Mesodermal cell (in vitro differentiated cells): Measurements from ENCODE around the gene ADGRG6.
A peak's percentile ranks its signal among the peaks of the same experiment; 100 is the strongest.

Experiments used
- H3K27ac ChIP-seq: 2 replicates; pipeline ENCODE4 v1.7.0; 2013; ENCODE audit warnings: mild to moderate bottlenecking, low read depth, low read length, moderate library complexity; ENCODE audit not compliant: severe bottlenecking
- H3K36me3 ChIP-seq: 2 replicates; pipeline ENCODE4 v1.7.1; 2013; ENCODE audit warnings: mild to moderate bottlenecking, low read length, moderate library complexity; ENCODE audit not compliant: control insufficient read depth, insufficient read depth
- H3K4me1 ChIP-seq: one replicate; pipeline ENCODE4 v1.7.1; 2013; ENCODE audit warnings: mild to moderate bottlenecking, low read length; ENCODE audit not compliant: insufficient read depth, control insufficient read depth, poor library complexity, severe bottlenecking
- H3K4me3 ChIP-seq: 2 replicates; pipeline ENCODE4 v1.7.0; 2013; ENCODE audit warnings: low read length, control low read depth, mild to moderate bottlenecking; ENCODE audit not compliant: insufficient read depth, poor library complexity, severe bottlenecking; ENCODE audit errors: extremely low read depth
- H3K9me3 ChIP-seq: 2 replicates; pipeline ENCODE4 v1.7.1; 2013; ENCODE audit warnings: mild to moderate bottlenecking, low read length, moderate library complexity; ENCODE audit not compliant: control insufficient read depth
- WGBS, 2 experiments: methylation state at CpG; one replicate each; pipeline ENCODE4 v1.1.5; 2013; ENCODE audit warnings: missing lambda C conversion rate in 2 of 2; ENCODE audit not compliant: insufficient coverage in 2 of 2; 5-methylcytosine and 5-hydroxymethylcytosine counted together

The ADGRG6 gene

DNA sequence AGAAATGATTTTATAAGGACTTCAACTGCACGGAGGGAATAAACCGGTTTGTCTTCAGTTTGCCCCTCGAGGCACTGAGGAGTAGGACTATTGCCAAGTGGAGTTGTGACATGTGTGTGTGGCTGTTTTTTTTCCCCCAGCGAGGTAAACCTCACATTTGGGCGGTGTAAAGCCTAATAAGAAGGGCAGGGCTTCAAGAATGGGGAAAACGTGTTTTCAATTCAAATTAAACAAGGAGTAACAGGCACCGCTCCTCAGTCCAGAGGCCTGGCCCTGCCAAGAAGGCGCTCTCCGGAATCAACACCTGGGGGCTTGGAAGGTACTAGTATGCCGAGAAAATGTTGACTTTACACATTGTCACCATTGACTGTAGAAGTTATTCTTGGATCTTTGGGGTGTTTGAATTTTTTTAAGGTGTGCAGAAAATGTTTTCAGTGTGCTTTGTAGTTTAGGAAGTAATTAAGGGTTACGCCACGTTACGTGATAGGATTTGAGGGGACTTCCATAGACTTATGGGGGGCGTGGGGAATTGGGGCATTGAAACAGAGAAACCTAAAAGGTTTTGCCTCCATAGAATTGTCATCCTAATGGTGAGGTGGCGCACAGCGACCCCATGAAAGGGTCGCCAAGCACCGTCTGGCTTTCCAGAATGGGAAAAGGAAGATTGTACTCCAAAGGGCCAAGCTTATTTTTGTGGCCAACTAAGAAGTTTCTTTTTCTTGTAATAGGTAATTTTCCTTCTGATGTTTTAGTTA lies 791 bp downstream of the ADGRG6 start:
- Histone ChIP-seq H3K9me3 (peaks cover 3% of the 10 kb centered on the region), H3K4me1 (peaks cover 26% of the 10 kb centered on the region), H3K27ac (no peak overlapping the region), H3K36me3 (no peaks in the 10 kb centered on the region), H3K4me3 (peak overlapping the region; percentile 65)
- WGBS, 2 experiments: 77 to 86% methylated on average over 13 of the region's 18 CpGs

DNA sequence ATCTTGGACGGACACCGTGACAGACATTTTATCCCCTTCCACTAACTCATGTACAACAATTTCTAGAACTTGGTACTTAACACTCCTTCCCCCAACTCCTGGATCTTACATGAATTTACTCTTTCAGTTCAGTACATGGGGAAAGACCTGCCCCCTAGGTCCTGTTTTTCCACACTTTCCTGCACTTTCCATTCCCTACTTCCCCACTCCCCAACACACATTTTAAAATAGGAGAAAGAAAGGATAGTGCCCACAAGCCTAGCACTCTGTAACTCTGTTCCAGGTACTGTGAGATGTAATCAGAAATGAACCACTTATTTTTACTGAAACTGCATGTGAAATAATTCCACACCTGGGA lies 1.3 kb downstream of the ADGRG6 start:
- H3K27ac ChIP-seq: no peak overlapping the region
- H3K4me3 ChIP-seq: peak overlapping the region; percentile 65
- no CpG with 5 or more reads among the region's 2 CpGs for WGBS, 2 experiments
- H3K4me1 ChIP-seq: peaks cover 25% of the 10 kb centered on the region
- H3K9me3 ChIP-seq: peaks cover 3% of the 10 kb centered on the region
- H3K36me3 ChIP-seq: peaks cover 2% of the 10 kb centered on the region

DNA sequence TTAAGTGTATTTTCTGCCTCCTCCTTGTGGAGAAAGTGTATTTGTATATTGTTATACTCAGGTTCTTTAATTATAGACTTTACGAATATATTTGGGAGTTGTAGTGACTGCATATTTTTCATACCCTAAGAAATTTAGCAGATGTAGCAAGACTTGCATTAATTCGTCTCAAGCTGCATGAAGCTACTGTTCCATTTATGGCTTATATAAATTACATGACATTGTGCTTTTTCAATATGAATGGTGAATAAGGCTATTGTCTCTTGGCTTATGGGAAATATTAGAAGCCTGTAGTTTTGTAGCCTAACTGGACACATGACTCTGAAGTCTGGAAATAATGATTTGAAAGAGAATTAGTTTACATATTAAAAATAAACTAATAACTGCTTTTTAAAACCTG lies 2.4 kb downstream of the ADGRG6 start:
- no peak overlapping the region for H3K27ac ChIP-seq
- peaks cover 3% of the 10 kb centered on the region for H3K36me3 ChIP-seq
- no CpG with 5 or more reads among the region's 2 CpGs for WGBS, 2 experiments
- peak overlapping the region; percentile 65 for H3K4me3 ChIP-seq
- peaks cover 3% of the 10 kb centered on the region for H3K9me3 ChIP-seq
- H3K4me1 ChIP-seq: peaks cover 22% of the 10 kb centered on the region

DNA sequence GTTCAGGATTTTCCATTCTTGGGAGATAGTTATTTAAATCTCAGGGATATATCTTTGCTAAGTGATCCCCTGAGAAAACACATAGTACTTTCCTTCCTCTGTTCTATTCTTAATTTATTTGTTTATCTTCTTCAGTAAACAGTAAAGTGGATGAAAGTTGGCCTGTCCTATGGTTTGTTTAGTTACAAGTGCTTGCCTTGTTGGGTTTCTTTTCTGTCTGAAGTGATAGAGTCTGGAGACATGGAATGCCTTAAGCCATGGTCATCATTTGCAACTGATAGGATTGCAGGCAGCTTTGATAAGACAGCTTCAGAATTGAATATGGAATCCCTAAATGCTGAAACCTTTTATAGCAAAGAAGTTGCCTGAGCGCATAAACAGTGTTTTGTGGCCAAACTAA lies 4.9 kb downstream of the ADGRG6 start:
- WGBS, 2 experiments: 78% methylated on average over 1 of the region's 1 CpG; no CpG with 5 or more reads in 1 of the 2 experiments
- H3K27ac ChIP-seq: peak overlapping the region; percentile 72
- H3K4me1 ChIP-seq: peaks cover 22% of the 10 kb centered on the region
- H3K36me3 ChIP-seq: peaks cover 9% of the 10 kb centered on the region
- no peaks in the 10 kb centered on the region for H3K9me3 ChIP-seq
- no peak overlapping the region for H3K4me3 ChIP-seq

DNA sequence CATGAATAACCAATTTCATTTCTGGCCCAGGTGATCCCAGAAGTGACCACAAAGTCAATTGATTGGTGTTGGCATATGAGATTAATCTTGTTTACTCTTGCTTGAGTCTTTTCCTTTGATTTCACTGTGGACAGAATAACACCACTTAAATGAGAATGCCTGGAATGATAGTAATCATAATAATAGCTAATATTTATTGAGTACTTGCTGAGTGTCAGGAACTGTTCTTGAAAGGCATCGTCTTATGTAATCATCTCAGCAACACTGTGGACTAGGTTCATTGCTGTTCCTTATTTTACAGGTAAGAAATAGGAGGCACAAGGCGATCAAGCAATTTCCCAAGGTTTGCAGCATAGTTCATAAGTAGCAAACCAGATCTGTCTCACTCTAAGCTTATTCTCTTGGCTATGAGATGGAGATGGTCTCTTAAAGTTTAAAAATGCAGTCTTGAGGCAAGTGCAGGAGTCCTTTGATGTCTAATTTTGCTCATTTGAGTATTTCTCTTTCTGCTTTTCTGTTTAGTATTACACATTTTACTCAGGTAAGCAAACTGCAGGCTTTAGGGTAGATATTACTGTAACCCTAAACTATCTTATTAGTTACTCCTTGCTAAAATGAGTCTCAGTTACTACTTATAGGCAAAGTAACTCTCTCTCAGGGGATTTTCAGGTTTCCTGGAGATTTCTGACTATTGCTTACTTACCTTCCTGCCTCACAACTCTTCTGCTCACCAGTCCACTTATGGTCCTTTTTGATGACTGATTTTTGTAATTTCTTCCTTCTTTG lies 6.3 kb downstream of the ADGRG6 start:
- H3K27ac ChIP-seq: no peak overlapping the region
- no peaks in the 10 kb centered on the region for H3K9me3 ChIP-seq
- peaks cover 26% of the 10 kb centered on the region for H3K4me1 ChIP-seq
- 86 to 100% methylated on average over 1 of the region's 2 CpGs for WGBS, 2 experiments
- H3K36me3 ChIP-seq: peaks cover 9% of the 10 kb centered on the region
- H3K4me3 ChIP-seq: no peak overlapping the region

DNA sequence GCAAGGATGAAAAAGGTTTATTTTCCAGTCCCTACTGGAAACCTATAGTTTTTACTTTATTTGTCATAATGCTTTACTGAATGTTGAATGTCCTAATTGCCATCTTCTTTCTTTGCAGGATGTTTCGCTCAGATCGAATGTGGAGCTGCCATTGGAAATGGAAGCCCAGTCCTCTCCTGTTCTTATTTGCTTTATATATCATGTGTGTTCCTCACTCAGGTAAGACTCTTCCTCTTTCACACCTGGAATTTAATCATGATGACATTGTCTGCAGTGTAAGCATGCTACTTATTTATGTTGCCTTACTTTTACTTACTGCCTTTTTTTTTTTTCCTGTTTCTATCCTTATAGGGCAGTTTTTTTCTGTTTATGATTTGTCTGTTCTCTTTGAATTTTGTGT lies 7.6 kb downstream of the ADGRG6 start:
- H3K4me1 ChIP-seq: peaks cover 36% of the 10 kb centered on the region
- peaks cover 9% of the 10 kb centered on the region for H3K36me3 ChIP-seq
- no peak overlapping the region for H3K4me3 ChIP-seq
- no peak overlapping the region for H3K27ac ChIP-seq
- 100% methylated on average over 1 of the region's 2 CpGs; no CpG with 5 or more reads in 1 of the 2 experiments for WGBS, 2 experiments
- no peaks in the 10 kb centered on the region for H3K9me3 ChIP-seq

DNA sequence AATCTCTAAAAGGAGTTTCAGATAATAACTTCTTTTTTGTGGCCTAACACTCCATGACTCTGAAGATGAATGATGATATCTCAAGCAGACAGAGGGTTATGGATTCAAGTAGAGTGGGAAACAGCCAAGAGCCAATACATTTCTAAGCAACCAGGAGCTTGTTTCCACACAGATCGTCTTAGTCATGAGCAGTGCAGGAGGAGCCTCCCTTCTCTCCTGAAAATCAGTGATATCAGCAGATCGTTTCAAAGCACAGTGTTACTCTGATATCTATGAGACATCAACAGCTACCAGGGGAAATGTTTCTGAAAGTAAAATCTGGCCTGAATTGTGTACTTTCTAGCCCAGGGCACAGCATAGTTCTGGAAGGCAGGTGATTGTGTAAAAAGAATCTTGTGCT lies 11.5 kb downstream of the ADGRG6 start:
- Histone ChIP-seq H3K4me1 (peaks cover 17% of the 10 kb centered on the region), H3K27ac (peak overlapping the region; percentile 33), H3K4me3 (no peak overlapping the region), H3K9me3 (no peaks in the 10 kb centered on the region), H3K36me3 (peaks cover 12% of the 10 kb centered on the region)
- 60 to 80% methylated on average over 1 of the region's 2 CpGs for WGBS, 2 experiments

DNA sequence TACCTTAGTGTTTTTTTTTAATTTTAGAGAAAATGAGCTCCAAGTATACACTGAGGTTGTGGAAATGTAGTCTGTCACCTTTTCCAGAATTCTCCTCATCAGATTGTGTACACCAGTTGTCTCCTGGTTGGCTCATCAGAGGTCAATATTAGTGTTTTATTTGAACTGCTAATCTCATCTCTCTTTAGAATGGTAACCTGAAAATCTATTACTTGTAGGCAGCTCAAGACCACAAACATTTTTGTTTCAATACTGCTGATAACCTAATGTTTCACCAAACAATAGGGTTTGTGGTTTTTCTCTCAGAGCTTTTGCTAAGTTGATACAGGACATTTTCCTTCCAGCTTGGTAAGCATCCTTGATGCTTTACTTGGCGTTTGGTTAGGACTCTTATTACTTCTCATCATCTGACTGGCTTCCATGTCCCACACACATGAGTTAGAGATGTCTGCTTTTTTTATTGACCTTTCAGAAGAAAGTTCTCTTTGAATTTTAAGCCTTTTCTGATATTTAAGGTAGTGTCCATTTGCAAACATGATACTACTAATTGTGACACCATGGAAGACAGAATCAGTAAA lies 15.1 kb downstream of the ADGRG6 start:
- no peak overlapping the region for H3K4me3 ChIP-seq
- peaks cover 6% of the 10 kb centered on the region for H3K36me3 ChIP-seq
- no CpG with 5 or more reads among the region's 1 CpG for WGBS, 2 experiments
- no peak overlapping the region for H3K27ac ChIP-seq
- H3K4me1 ChIP-seq: peaks cover 18% of the 10 kb centered on the region
- no peaks in the 10 kb centered on the region for H3K9me3 ChIP-seq

DNA sequence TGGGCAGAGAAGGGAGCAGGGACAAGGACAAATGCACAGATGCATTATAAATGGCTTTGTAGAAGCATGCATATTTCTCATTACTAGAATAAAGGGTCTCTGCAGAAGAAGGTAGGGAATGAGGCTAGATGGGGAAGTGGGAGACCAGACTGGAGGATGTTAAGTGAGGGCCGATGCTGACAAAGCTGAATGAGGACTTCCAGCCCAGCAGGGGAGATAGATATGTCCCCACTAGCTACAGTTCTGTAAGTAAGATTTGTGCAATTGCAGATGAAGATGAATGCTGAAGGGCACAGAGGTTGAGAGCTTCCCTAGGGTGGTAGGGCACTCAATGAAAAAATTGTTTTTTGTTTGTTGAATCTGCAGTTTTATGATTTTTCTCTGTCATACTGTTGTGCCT lies 16.9 kb downstream of the ADGRG6 start:
- Histone ChIP-seq H3K4me3 (no peak overlapping the region), H3K9me3 (no peaks in the 10 kb centered on the region), H3K27ac (peak overlapping the region; percentile 24), H3K4me1 (peaks cover 9% of the 10 kb centered on the region), H3K36me3 (peaks cover 6% of the 10 kb centered on the region)
- WGBS, 2 experiments: 80 to 93% methylated on average over 1 of the region's 1 CpG

DNA sequence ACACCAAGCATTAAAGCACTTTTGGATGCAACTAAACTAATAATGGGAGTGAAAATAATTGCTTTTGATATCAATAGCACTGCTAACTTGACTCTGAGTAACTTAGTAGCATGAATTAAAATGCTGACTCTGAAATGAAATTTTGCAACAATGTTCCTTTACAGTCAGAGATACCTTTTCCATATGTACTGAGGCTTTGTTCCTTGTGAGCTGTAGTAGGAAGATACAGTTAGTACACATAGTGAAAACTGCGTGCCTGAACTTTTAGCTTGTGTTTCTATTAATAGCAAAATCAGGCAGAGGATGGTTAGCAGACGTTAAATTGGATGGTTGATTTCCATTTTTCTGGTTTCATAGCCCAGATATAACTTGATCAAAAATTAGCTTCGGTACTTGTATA lies 18.6 kb downstream of the ADGRG6 start:
- no peak overlapping the region for H3K27ac ChIP-seq
- no peaks in the 10 kb centered on the region for H3K9me3 ChIP-seq
- no peak overlapping the region for H3K4me3 ChIP-seq
- WGBS, 2 experiments: 100% methylated on average over 2 of the region's 3 CpGs
- peaks cover 3% of the 10 kb centered on the region for H3K4me1 ChIP-seq
- H3K36me3 ChIP-seq: peaks cover 3% of the 10 kb centered on the region
